Sigmoid colon (tissue), 4 donors: ENCODE results near the gene CLIP4.

Experiments used
- CTCF ChIP-seq, 4 experiments: fragments of 450-650 bp in 3 of 4; fragments of 200-600 bp in 1 of 4; IDR thresholded peaks; one replicate each; pipeline ENCODE4 v1.5.1; 2016 to 2019; ENCODE audit warnings: antibody characterized with exemption in 4 of 4, mild to moderate bottlenecking in 3 of 4, moderate library complexity in 2 of 4
- EP300 ChIP-seq, 4 donors: sonication (generic); formaldehyde crosslinking; IDR thresholded peaks; one replicate each; pipeline ENCODE4 v1.6.1; 2017; ENCODE audit warnings: antibody characterized with exemption in 4 of 4
- POLR2A ChIP-seq, 2 donors: fragments of 450-650 bp; IDR thresholded peaks; one replicate each; pipeline ENCODE4 v1.6.1; 2016; ENCODE audit warnings: antibody characterized with exemption in 2 of 2, mild to moderate bottlenecking in 2 of 2, moderate library complexity in 2 of 2
- POLR2AphosphoS5 ChIP-seq, 4 donors: sonication (generic); formaldehyde crosslinking; IDR thresholded peaks; one replicate each; pipeline ENCODE4 v1.6.1; 2017; ENCODE audit warnings: antibody characterized with exemption in 4 of 4

DNA sequence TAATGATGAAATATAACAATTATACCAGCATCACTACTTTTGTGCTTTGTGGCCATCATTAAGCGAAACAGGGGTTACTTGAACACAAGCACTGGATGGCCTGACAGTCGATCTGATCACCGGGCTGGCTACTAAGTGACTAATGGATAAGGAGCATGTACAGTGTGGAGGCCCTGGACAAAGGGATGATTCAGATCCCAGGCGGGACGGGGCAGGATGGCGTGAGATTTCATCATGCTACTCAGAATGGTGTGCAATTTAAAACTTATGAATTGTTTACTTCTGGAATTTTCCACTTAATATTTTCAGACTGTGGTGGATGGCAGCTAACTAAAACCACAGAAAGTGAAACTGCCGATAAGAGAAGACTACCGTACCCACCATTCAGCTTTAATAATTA, 7.0 kb upstream of the CLIP4 start:
- TF ChIP-seq POLR2A (IDR thresholded peaks at IDR 0.05) (no peak), CTCF (IDR thresholded peaks at IDR 0.05) (no peak), EP300 (IDR thresholded peaks at IDR 0.05) (no peak), POLR2AphosphoS5 (IDR thresholded peaks at IDR 0.05) (no peak)
